Smooth muscle cell of the brain vasculature (primary cell): Measurements from ENCODE around the gene DBX1.

Experiments used
- DNase-seq: peaks from one replicate; pipeline ENCODE4 v3.0.0-alpha.2; 2012; ENCODE audit warnings: low read depth, low spot score

Gene DBX1

DNA sequence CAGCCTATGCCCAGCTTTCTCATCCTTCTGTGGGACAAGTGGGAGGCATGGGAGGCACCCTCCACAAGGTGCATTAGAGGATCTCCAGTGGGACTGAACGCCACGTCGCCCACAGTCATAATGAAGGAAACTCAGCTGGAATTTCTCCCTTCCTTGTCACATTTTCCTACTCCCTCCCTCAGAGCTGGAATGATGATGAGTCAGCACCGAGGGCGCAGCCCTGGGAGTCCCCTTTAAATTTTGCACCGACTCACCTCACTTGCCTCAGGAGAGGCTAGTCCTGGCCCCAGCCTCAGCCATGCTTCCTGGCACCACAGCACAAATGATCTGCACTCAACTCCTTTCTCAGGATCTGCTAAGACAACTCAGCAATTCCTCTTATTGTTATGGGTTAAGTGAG lies 34.3 kb downstream of the DBX1 start:
- no peak for DNase-seq

DNA sequence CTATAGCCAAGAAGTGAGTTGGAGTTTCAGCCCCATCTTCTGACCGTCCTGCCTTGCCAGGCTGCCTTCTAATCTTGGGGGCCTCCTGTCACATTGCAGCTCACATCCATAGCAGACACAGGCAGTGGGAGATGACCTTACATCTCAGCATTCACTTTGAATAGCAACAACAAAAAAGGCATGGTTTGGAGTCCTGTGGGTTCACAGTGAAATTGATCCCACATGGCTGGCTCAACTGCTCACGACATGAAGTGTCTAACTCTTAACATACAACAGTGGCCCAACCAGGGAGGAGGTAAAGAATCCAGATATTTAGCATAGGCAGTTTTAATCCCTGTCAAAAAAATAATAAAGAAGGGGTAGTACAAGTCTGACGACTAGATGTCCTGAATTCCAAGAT lies 38.1 kb downstream of the DBX1 start:
- DNase-seq = no peak

DNA sequence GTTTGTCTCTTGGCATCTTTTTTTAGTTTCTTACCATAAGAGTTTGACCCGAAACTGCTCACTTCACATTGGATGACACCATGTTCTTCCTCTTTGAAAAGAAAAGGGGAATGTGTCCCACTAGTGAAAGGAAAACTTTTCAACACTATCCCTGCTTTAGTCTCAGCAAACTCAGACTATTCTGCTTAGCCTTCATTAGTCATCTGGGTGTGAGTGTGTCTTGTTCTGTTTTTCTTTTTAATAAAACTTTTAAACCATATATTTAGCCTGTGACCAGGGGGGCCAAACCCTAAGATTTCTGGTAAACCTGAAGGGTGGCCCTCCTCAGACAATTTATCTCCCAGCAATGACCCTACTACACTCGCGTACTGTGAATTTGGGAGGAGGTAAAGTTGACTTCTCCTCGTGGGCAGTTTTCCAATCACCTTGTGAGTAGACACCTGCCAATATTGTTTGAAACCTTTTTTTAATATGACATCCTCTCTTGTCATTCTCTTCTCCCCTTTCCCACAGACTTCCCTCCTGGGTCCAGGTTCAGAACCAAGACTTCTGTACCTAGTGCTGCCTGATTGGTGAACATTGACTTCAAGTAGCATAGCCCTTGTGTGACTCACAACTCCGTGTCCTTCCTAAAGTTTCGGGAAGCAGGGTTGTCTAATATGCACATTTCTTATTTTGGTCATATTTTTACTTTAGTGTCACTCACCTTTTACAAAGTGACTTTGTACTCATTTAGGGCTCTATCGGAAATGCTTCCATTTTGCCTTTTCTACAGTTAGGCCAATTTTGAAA lies 39.9 kb downstream of the DBX1 start:
- no peak for DNase-seq

DNA sequence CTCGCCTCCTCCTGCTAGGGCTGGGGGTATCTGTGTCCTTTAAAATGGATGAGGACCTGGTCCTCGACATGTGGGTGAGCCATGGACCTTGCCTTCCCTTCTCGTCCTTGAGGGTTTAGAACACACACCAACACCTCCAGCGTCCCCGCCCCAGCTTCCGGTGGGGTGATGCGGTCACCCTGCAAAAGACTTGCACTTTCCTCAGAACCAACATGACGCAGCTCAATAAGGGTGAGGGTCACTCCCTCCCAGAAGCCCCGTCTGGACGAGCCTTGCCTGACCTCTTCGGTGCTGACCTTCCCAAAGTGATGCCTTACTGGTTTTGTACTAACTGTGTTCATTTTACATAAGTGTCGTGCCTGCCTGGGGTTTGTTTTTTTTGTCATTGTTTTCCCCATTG lies 41.0 kb downstream of the DBX1 start:
- no peak for DNase-seq

DNA sequence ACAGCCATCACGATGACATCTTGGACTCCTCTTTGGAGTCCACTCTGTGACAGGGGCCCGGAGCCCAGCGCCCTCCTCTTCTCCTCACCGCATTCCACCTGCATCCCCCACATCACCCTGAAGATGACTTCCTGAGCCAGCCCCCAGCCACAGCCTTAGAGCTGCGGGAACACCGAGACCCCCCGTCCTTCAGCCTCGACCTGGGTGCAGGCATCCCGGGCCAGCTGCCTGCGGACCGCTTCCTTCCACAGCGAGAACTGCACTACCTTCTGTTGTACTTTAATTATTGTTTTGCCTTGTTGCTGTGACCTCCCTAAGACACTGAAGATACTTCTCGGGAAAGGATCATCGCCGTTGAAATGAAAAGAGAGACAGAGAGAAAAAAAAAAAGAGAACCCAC lies 42.1 kb downstream of the DBX1 start:
- DNase-seq = no peak

DNA sequence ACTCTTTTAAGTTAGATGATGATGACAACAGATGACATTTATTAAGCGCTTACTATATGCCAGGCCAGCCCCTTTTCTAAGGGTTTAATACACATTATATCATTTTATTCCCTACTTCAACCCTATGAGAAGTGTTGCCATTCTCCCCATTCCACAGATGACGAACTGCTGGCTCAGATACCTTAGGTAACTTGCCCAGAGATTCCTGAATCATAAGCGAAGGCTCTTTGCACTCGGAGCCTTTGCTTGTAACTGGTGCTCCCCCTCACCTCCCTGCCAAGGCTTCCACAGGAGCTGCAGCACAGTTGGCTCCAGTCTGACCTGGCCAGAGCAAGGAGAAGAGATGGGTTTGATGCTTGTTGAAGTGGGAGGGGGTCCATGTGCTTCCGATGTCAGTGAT lies 43.0 kb downstream of the DBX1 start:
- DNase-seq = no peak

DNA sequence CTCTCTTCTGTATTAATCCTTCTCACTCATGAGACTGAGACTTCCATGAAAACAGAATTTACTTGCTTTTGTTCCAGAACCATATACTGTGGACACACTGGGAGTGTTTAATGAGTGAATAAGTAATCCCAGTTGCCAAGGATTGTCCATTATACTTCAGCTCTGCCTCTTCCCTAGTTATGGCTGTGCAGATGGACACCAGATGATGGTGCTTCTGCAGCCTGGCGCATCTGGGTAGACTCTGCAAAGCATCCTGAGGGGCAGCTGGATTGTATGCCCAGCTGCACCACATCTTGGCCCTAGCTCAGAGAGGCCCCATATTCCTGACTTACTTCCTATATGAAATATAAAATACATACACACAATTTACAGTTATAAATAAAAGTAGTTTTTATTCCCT lies 43.5 kb downstream of the DBX1 start:
- no peak for DNase-seq

DNA sequence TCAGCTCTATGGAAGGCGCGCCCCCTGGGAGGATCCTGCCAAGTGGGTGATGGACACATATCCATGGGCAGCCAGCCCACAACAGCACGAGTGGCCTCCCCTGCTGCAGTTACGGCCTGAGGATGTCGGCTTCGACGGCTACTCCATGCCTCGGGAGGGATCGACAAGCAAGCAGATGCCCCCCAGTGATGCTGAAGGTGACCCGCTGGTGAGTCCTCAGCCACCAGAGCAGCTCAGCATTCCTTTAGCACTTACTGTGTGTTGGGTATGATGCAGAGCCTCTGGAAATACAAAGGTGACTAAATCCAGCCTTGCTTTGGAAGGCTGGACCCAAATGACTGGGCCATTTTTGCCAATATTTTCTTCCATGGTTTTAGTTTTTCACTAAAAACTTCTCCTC lies 45.7 kb downstream of the DBX1 start:
- DNase-seq = no peak

DNA sequence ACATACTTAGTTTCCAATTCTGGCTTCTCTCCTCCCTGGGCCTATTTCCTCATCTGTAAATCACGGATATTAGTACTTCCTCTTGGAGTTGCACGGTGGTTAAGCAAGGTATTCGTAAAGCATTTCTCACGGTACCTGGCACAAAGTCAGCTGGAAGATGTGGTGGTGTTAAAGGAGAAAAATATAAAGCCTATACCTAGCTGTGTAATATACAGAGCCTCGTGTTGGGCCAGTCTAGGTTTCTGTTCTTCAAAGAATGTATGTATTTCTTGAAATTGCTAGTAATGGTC lies 47.2 kb downstream of the DBX1 start:
- DNase-seq = no peak

DNA sequence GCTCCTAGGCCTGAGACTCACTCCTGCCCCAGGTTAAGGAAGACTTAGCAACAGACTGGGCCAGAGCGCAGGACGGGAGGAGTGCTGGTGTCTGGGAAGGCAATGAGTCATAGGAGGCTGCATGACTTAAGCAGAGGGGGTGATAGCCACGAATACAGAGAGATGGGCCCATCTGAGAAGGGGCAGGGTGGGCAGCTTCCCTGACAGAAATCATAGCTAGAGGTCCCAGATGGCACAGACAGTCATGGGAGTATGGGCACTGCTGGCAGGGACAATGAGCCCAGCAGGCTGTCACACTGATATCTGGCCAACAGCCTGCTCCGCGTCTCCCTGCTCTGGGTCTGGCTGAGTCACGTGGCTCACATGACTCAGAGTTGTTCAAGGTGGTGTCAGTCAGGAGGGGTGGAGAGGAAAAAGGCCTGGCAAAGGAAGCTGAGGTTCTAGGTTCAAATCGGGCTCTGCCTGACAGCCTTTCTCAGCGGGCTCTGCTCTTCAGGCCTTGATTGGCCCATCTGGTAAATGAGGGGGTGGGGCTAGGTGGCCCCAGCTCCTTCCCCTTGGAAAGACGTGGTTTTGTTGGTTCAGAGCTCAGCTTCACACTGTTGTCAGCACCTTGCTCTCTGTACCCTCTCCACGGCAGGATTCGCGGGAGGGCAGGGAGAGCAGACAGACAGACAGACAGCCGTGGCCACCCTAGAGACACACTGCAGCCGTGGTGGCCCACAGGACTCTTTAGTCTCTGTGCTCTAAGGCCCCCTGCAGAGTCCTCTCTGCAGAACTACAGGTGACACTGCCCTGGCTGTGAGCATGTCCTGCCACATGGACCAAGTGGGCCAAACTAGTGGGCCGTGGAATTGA lies 47.8 kb downstream of the DBX1 start:
- peak; percentile 75 for DNase-seq

DNA sequence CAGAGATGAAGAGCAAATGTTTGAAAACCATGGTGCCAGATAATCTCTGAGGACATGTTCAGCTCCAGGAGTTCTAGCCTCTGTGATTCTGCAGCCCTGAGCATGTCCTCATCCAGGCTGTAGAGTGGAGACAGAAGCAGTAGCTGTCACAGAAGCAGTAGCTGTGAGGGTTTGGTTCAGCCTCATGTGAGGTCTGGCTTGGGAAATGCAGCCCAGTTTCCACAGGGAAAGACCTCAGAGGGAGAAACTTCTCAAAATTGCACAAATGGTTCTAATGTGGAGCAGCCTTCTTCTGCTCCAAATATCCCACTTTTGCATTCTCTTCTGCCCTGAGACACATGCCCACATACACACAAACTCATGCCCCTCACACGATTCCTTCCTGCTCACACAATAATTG lies 48.4 kb downstream of the DBX1 start:
- no peak for DNase-seq

DNA sequence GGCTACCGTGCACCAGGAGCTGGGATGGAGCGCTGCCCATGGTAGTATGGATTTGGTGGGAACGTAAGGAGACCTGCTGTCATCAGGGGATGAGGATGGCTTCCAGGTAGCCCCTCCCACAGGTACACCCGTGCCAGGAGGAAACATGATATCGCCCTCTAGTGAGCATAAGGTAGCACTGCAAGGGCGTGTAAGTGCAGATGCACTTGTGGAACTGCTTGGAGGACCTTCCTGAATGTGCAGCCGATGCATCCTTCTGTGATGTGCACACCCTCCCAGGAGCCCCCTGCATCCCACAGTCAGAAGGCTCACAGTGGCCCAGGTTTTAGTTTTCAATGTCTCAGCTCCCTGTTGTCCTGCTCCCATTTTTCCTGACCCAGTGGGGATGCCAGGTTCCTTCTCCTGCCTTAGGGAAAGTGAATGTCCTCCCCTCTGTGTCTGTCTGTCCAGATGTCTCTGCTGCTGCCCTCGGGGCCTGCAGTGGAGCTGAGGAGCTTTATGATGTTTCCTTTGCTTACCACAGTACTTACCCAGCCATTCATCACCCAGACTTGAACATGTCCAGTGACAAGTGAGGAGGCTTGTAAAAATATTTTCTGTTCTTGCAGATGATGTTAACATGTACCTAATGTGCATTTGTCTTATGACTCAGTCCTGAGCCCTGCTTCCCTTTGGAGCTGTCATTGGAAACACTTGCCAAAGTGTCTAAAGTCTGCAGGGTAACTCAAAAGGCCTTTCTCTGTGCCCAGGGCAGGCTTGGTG lies 49.2 kb downstream of the DBX1 start:
- peak; percentile 41 for DNase-seq

DNA sequence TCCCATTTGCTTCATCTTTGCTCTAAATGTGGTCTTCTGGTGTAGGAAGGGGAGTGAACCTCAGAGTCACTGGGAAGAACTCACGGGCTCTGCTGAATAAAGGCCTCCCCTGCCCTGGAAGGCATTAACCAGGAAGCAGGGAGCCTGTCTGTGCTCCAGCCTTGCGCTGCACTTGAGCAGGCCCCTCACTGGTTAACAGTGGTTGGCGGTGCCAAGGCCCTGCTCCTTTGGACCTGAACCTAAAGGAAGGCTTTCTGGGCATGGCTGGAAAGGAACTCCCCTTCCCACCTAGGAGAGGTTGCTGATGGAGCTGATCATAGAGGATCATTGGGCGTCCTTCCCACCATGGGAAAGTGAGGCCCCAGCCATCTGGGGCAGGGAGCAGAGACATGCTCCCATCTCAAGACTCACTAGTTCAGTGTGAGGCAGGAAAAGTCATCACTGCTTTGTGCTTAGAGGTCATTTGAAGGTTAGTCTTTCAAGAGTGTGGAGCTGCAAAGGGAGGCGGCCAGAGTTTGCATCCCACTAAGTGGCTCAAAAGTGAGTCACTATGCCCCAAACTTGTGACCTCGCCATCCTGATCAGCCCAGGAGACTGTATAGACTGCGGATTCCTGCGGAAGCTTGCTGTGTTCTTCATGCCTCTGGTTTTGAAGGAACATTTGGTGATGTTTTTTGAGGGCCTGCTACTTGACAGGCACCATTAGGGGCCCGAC lies 50.4 kb downstream of the DBX1 start:
- no peak for DNase-seq
